CD14-positive monocyte (primary cell): Measurements from ENCODE around the gene TPGS1. TPM values are rescaled to one million over a fixed set of nuclear protein-coding genes. Genes with fewer than 3 reads are reported as not detected.
A peak's percentile ranks its signal among the peaks of the same experiment; 100 is the strongest.

Experiments used
- DNase-seq, 3 donors: peaks; one replicate each; pipeline ENCODE4 v3.0.0-alpha.2; 2011 to 2022
- H2AFZ ChIP-seq: 2 replicates; pipeline ENCODE4 v1.6.0; 2012; ENCODE audit warnings: mild to moderate bottlenecking, low read depth, low read length, inconsistent platforms; ENCODE audit not compliant: insufficient read depth, poor library complexity, severe bottlenecking
- H3K27ac ChIP-seq, 2 donors: 1 replicate in 1 of 2; 2 replicates in 1 of 2; pipeline ENCODE4 v1.5.1; 2012 to 2013; ENCODE audit warnings: low read length in 2 of 2, control low read depth in 1 of 2, inconsistent platforms in 1 of 2, low read depth in 1 of 2, mild to moderate bottlenecking in 1 of 2
- H3K27me3 ChIP-seq, 2 donors: one replicate each; pipeline versions ENCODE4 v1.6.0 to v1.6.1; 2011 to 2013; ENCODE audit warnings: low read length in 2 of 2; ENCODE audit not compliant: control insufficient read depth in 2 of 2, insufficient read depth in 2 of 2
- H3K36me3 ChIP-seq, 2 donors: replicated peaks in 1 of 2; 1 replicate in 1 of 2; 2 replicates in 1 of 2; pipeline versions ENCODE4 v1.5.1 to v1.6.1; 2012 to 2013; ENCODE audit warnings: low read length in 2 of 2, control low read depth in 1 of 2, inconsistent platforms in 1 of 2, mild to moderate bottlenecking in 1 of 2; ENCODE audit not compliant: insufficient read depth in 2 of 2, control insufficient read depth in 1 of 2
- H3K4me1 ChIP-seq, 2 donors: 1 replicate in 1 of 2; 2 replicates in 1 of 2; pipeline versions ENCODE4 v1.5.1 to v1.6.1; 2012 to 2013; ENCODE audit warnings: low read length in 2 of 2, control low read depth in 1 of 2, inconsistent platforms in 1 of 2, mild to moderate bottlenecking in 1 of 2, moderate library complexity in 1 of 2; ENCODE audit not compliant: insufficient read depth in 2 of 2, control insufficient read depth in 1 of 2
- H3K4me2 ChIP-seq: replicated peaks from 2 replicates; pipeline ENCODE3; 2012; ENCODE audit warnings: low read length, moderate library complexity, mild to moderate bottlenecking; ENCODE audit not compliant: poor library complexity, severe bottlenecking; ENCODE audit errors: extremely low read depth
- H3K4me3 ChIP-seq, 3 experiments: fragments of 200-600 bp in 1 of 3; sonication (generic) in 1 of 3; replicated peaks in 1 of 3; 1 replicate in 2 of 3; 2 replicates in 1 of 3; pipeline ENCODE4 v1.5.1; 2011 to 2013; ENCODE audit warnings: low read length in 3 of 3, mild to moderate bottlenecking in 3 of 3, control low read depth in 2 of 3, low read depth in 2 of 3, inconsistent platforms in 1 of 3, moderate library complexity in 1 of 3
- H3K79me2 ChIP-seq: 2 replicates; pipeline ENCODE4 v1.6.0; 2012; ENCODE audit warnings: mild to moderate bottlenecking, control low read depth, inconsistent platforms, low read length, moderate library complexity; ENCODE audit not compliant: insufficient read depth
- H3K9ac ChIP-seq: 2 replicates; pipeline ENCODE4 v1.6.0; 2017; ENCODE audit warnings: low read length, mild to moderate bottlenecking; ENCODE audit not compliant: insufficient read depth, poor library complexity, severe bottlenecking
- H3K9me3 ChIP-seq, 2 donors: replicated peaks in 1 of 2; 1 replicate in 1 of 2; 2 replicates in 1 of 2; pipeline versions ENCODE4 v1.5.1 to v1.6.1; 2012 to 2013; ENCODE audit warnings: low read length in 2 of 2, control low read depth in 1 of 2; ENCODE audit not compliant: control insufficient read depth in 1 of 2, insufficient read depth in 1 of 2
- H4K20me1 ChIP-seq: 2 replicates; pipeline ENCODE4 v1.6.0; 2012; ENCODE audit warnings: mild to moderate bottlenecking, low read length, control low read depth, moderate library complexity; ENCODE audit not compliant: insufficient read depth
- H3K27ac Mint-ChIP-seq, 7 donors: one replicate each; pipeline ENCODE4 v1.8.0; 2020; ENCODE audit warnings: mild to moderate bottlenecking in 7 of 7, mixed read lengths in 7 of 7, moderate library complexity in 6 of 7, inconsistent platforms in 2 of 7
- H3K27me3 Mint-ChIP-seq, 3 donors: one replicate each; pipeline ENCODE4 v1.8.0; 2021 to 2022; ENCODE audit warnings: low read depth in 3 of 3, mild to moderate bottlenecking in 3 of 3, mixed read lengths in 3 of 3, moderate library complexity in 3 of 3, inconsistent platforms in 1 of 3
- H3K36me3 Mint-ChIP-seq, 2 donors: one replicate each; pipeline ENCODE4 v1.8.0; 2020; ENCODE audit warnings: mixed read lengths in 2 of 2, inconsistent platforms in 1 of 2, mild to moderate bottlenecking in 1 of 2
- H3K4me1 Mint-ChIP-seq: one replicate; pipeline ENCODE4 v1.8.0; 2020; ENCODE audit warnings: mild to moderate bottlenecking, mixed read lengths
- H3K4me3 Mint-ChIP-seq, 2 donors: one replicate each; pipeline ENCODE4 v1.8.0; 2020; ENCODE audit warnings: mild to moderate bottlenecking in 2 of 2, mixed read lengths in 2 of 2, moderate library complexity in 1 of 2
- H3K9me3 Mint-ChIP-seq, 7 donors: one replicate each; pipeline ENCODE4 v1.8.0; 2020 to 2022; ENCODE audit warnings: mixed read lengths in 7 of 7, mild to moderate bottlenecking in 6 of 7, moderate library complexity in 6 of 7, inconsistent platforms in 2 of 7
- CTCF ChIP-seq: fragments of 200-600 bp; IDR thresholded peaks from one replicate; pipeline ENCODE4 v1.8.0; 2022; ENCODE audit warnings: antibody characterized with exemption, mild to moderate bottlenecking
- WGBS: methylation state at CpG from one replicate; pipeline ENCODE4 v1.1.5; 2013; ENCODE audit warnings: missing lambda C conversion rate; ENCODE audit not compliant: insufficient coverage; 5-methylcytosine and 5-hydroxymethylcytosine counted together
- intact Hi-C, 2 donors: fragments of 100-400 bp; cut with micrococcal nuclease; formaldehyde crosslinking; loops; one replicate each; pipeline versions ENCODE4 v1.15.0 to v1.15.1; 2023
- polyA plus RNA-seq, 3 donors: library from polyadenylated mRNA; depleted of rRNA in 1 of 3; unstranded in 2 of 3; stranded (reverse) in 1 of 3; fragments of 300-500 nt in 2 of 3; fragments of >200 nt in 1 of 3; fragmentation: Illumina TruSeq in 2 of 3; gene quantifications; 1 replicate in 2 of 3; 2 replicates in 1 of 3; pipeline ENCODE4 v1.2.3, GENCODE V29; 2012 to 2021

TPGS1 gene
- polyA plus RNA-seq, 3 donors = 9.2 to 48.1 (median 14.2) TPM

GRCh38 chr19:560121-560520 lies 52.8 kb downstream of the TPGS1 start:
- Histone ChIP-seq H3K27me3 (no peaks in the 10 kb centered on the region), H3K79me2 (no peaks in the 10 kb centered on the region), H3K4me2 (no peak overlapping the region), H4K20me1 (no peaks in the 10 kb centered on the region), H3K4me3 (no peak overlapping the region), H3K36me3 (peaks cover 0 to 6% of the 10 kb centered on the region in 2 donors), H3K9ac (no peak overlapping the region), H3K9me3 (no peaks in the 10 kb centered on the region), H3K27ac (no peak overlapping the region), H3K4me1 (peaks cover 26 to 35% of the 10 kb centered on the region in 2 donors), H2AFZ (no peak overlapping the region)
- intact Hi-C loops = no loop called here
- Mint-ChIP-seq H3K9me3 (peaks cover 0 to 12% (median 3%) of the 10 kb centered on the region in 7 donors), H3K27me3 (peaks cover 0 to 3% (median 0%) of the 10 kb centered on the region in 3 donors), H3K36me3 (peaks cover 12 to 20% of the 10 kb centered on the region in 2 donors), H3K27ac (peak overlapping the region in 4 of 7 donors; percentile 26 to 90 (median 67)), H3K4me3 (peak overlapping the region in 1 of 2 donors; percentile 37), H3K4me1 (peaks cover 32% of the 10 kb centered on the region)
- no peak for TF ChIP-seq CTCF
- no peak for DNase-seq
- 26% methylated on average over 5 of the region's 12 CpGs for WGBS

- peak overlapping the region; percentile 76 to 83 for H3K4me3 Mint-ChIP-seq
Observed at GRCh38 chr19:566403-566802, 59.1 kb downstream of the TPGS1 start.

More at GRCh38 chr19:566403-566802, 59.1 kb downstream of the TPGS1 start:
- Mint-ChIP-seq H3K4me1 (peaks cover 47% of the 10 kb centered on the region), H3K27me3 (peaks cover 0 to 5% (median 1%) of the 10 kb centered on the region in 3 donors), H3K36me3 (peaks cover 12 to 21% of the 10 kb centered on the region in 2 donors), H3K27ac (peak overlapping the region; percentile 87 to 97 (median 96)), H3K9me3 (peaks cover 0 to 16% (median 3%) of the 10 kb centered on the region in 7 donors)
- peak; percentile 83 to 89 (median 86) for DNase-seq
- Histone ChIP-seq H3K9me3 (no peaks in the 10 kb centered on the region), H3K4me3 (peak overlapping the region; percentile 6 to 74 (median 31)), H3K4me2 (peak overlapping the region; percentile 79), H2AFZ (peak overlapping the region; percentile 29), H3K36me3 (peaks cover 0 to 6% of the 10 kb centered on the region in 2 donors), H3K79me2 (peaks cover 23% of the 10 kb centered on the region), H3K4me1 (peaks cover 49 to 53% of the 10 kb centered on the region in 2 donors), H3K27me3 (no peaks in the 10 kb centered on the region), H4K20me1 (no peaks in the 10 kb centered on the region), H3K9ac (peak overlapping the region; percentile 57), H3K27ac (peak overlapping the region; percentile 75 to 90)
- TF ChIP-seq CTCF = no peak
- intact Hi-C loops = no loop called here
- 6% methylated on average over 17 of the region's 19 CpGs for WGBS
